ELF-1 (cell line): ENCODE measurements around the gene HIVEP1.

Experiments
- DNase-seq: peaks from one replicate; pipeline ENCODE4 v3.0.0-alpha.2; 2016; ENCODE audit warnings: low read depth, low spot score

Gene HIVEP1

DNA sequence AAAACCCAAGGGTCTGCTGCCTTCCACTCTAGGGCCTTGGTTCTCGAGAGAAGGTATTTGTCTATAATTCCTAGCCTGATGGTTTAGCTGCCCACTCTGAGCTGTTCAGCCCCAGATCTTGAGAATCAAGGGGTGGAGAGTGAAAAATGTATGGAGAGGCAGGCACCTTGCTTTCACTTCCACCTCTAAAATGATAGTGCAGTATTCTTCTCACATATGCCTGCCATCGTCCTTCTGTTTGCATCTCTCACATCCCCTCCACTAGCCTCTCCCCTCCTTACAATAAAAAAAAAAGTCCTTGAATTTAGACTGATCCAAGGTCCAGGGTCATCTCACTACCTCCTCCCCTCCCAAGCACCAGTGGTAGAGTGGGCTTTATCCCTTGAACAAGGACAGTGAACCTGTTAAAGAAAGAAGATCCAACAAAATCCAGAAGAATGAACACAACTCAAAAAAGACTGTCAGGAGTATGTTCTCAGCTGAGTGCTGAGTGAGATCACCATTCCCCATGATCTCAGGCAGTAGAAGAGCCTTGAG is 104.2 kb downstream of the HIVEP1 start:
- DNase-seq = no peak

DNA sequence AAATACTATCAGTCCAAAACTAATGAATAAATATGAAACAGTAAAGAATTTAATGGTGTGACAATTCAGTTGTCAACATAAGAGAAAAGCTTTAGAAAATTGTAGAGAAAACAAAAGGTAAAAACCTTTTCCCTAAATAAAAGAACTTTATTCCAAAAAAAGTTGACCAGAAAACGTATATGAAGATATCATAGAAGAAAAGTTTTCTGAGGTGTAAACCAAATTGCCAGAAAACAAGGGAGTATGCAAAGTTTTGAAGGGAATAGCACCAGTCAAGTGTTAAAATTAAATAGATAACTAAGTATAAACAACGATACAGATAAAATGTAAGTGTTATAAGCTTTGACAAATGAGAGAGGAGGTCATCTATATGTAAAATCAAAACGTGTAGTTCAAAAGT is 104.9 kb downstream of the HIVEP1 start:
- DNase-seq = no peak

- DNase-seq = no peak
These were observed 106.5 kb downstream of the HIVEP1 start for GRCh38 chr6:12118607-12119006.

- no peak for DNase-seq
These were observed 107.0 kb downstream of the HIVEP1 start for GRCh38 chr6:12119085-12119588.

DNA sequence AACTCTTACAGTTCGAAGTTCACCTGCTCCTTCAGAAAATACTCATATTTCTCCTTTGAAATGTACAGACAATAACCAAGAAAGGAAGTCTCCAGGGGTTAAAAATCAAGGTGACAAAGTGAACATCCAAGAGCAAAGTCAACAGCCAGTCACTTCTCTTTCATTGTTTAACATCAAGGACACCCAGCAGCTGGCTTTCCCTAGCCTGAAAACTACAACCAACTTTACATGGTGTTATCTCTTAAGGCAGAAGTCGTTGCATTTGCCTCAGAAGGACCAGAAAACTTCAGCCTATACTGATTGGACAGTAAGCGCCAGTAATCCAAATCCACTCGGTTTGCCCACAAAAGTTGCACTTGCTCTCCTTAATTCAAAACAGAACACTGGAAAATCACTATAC is 113.3 kb downstream of the HIVEP1 start:
- no peak for DNase-seq

- DNase-seq = no peak
These were observed 113.9 kb downstream of the HIVEP1 start for GRCh38 chr6:12126051-12126450.

- no peak for DNase-seq
These were observed 117.4 kb downstream of the HIVEP1 start for GRCh38 chr6:12129523-12129922.

DNA sequence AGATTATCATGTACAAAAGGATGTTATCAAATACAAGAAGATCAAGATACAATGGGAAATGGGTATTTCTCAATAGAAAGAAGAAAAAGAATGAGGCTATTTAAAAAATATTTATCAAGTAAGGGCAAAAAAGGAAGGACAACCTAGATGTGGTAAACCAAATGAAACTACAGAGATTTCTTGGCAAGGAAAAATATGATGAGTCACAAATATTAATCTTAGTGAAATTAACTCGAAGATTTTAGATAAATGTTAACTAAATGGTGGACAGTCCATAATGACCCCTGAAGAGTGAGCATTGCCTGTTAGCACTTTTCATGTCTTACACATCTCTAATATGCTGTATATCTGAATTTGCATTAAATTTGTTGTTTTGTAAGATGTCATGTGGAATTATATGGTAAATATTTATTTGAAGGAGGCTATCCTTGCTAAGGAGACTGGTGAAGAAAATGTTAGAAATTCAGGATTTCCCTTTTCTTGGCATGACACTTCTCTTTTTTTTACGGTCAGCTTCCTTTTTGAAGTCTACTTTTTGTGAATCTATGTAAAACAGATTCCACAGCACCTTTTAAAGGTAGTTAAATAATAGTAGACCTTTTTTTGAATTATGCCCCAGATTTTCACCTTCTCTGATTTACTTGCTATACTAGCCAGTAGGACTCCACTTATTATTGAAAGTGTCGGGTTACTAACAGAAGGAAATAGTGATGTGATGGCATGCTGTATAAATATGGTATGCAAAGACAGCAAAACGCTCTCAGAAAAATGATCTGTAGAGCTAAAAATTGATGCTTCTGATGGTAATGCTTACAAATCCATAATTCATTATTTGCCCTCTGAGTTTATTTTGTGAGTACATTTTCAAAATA is 120.5 kb downstream of the HIVEP1 start:
- DNase-seq = no peak

DNA sequence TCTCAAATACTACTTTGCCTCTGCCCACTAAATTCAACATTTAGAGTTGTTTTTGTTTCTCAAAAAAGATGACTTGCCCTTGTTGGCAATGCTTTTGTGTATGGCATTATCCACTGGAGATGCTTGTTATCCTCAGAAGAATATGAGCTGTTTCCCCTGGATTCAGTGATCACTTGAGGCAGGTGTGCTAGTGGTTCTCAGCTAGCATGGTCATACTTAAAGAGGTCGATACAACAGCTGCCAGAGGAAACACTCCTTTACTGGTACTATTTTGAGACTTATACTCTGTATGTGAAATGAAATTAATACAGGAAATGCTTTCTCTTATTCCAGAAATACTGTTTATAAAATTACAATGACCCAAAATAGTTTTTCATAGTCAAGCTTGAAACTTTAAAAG is 122.5 kb downstream of the HIVEP1 start:
- no peak for DNase-seq

DNA sequence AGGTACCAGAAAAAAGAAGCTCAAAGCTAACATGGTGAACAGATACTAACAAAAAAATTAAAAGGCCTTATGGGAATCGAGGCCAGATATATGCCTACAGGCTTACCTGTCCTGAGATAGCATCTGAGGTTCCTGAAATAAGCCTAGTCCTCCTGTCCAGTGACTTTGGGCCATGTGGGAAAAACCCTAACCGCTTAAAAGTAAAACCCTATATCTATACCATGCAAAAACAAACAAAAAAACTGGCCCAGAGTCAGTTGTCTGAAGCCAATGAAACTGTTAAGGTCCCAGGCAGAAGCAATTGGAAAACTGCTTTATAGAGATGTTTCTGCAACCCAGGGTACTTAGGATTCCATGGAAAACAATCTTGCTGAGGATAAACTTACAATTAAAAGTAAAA is 122.9 kb downstream of the HIVEP1 start:
- DNase-seq = no peak

GRCh38 chr6:12136905-12137304 is 124.8 kb downstream of the HIVEP1 start:
- DNase-seq = no peak

- DNase-seq = no peak
These were observed 125.4 kb downstream of the HIVEP1 start for GRCh38 chr6:12137480-12137879.

- DNase-seq = no peak
These were observed 126.3 kb downstream of the HIVEP1 start for GRCh38 chr6:12138381-12138780.

DNA sequence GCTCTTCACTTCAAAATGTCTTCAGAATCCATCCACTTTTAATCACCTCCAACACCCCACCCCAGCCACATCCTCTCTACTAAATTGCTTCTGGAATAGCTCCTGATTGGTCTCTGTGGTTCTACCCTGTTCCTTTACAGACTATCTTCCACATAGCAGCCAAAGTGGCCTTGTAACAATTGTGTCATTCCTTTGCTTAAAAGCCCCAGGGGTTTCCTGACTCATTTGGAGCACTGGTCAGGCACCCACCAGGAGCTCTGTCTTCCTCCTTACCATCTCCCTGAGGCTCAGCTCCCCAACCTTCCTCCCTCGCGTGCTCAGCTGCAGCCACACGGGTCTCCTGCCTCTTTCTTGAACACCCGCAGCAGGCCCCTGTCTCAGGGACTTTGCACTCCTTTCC is 126.8 kb downstream of the HIVEP1 start:
- no peak for DNase-seq

DNA sequence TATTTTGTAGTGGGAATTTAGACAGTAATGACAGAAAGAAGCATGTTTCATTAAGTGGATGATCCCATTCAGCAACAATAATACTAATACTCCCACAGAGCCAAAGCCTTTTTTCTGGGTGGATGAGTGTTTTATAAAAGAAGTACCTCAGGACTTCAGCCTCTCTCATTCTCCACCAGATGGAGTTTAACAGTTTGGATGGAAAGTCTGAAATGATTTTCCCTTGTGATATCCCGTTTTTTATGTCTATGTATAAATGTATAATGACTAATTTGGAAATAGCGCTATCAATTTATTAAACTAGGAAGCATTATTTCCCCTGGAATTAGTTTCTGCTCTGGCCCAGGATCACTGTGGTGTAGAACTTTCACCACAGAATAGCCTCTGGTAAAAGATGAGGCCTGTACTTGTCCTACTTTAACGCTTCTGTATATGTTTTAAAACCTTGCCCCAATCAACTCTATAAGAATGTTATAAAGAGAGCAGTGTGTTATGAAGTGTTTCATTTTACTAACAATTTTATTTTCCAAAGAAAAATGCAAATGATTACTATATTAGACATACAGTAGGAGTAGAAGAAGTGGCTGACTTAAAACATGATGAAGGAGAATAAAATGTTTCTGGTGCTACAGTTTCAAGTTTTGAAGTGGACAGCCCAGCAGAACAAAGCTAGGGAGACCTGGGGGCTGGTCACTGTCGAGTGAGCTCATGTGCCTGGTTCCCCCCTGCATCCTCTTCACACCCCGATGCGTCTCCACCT is 135.6 kb downstream of the HIVEP1 start:
- no peak for DNase-seq

GRCh38 chr6:12148317-12148801 is 136.2 kb downstream of the HIVEP1 start:
- DNase-seq = no peak

DNA sequence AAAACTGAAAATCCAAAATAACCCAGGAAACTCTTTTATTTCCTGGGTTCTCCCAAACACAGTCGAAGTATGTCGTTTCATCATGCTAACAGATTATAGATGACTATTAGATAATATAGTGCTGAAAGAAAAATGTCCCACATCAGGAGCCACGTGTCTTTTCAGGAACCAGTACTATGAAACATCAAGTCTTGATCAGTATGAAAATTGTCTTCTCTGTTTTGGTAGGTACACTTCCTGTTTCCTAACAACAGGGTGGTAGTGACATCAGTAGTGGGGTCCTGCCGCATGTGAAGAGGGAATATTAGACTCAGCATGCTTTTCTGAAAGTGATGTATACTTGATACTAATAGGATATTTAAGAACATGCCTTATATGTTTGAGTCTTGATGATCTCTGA is 136.7 kb downstream of the HIVEP1 start:
- no peak for DNase-seq

- DNase-seq = no peak
These were observed 137.9 kb downstream of the HIVEP1 start for GRCh38 chr6:12149944-12150510.

- peak; percentile 52 for DNase-seq
These were observed 138.8 kb downstream of the HIVEP1 start for GRCh38 chr6:12150812-12151432.

DNA sequence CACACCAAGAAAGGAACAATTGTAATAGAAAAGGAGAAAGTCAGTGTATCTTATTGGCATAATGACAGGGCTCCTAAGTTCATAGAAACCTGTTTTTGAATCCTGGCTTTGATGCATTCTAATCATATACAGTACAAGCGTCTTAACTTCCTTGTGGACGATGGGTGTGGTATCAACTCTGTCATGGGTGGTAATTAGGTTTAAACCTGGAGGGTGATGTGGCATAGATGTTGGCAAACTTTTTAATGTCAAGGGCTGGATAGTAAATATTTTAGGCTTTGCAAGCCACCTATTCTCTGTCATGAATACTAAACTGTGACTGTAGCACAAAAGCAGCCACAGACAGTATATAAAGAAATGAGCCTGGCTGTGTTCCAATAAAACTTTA is 139.3 kb downstream of the HIVEP1 start:
- no peak for DNase-seq
